Upper lobe of left lung (tissue), 4 donors: ENCODE measurements around the gene RALGAPA2.

Experiments
- EP300 ChIP-seq, 4 donors: sonication (generic); formaldehyde crosslinking; IDR thresholded peaks; one replicate each; pipeline ENCODE4 v1.5.1; 2017; ENCODE audit warnings: antibody characterized with exemption in 4 of 4, control low read depth in 2 of 4
- POLR2A ChIP-seq, 4 donors: fragments of 450-650 bp; IDR thresholded peaks; one replicate each; pipeline ENCODE4 v1.5.1; 2016 to 2017; ENCODE audit warnings: antibody characterized with exemption in 4 of 4, mild to moderate bottlenecking in 2 of 4
- POLR2AphosphoS5 ChIP-seq, 2 donors: sonication (generic); formaldehyde crosslinking; IDR thresholded peaks; one replicate each; pipeline ENCODE4 v1.5.1; 2017; ENCODE audit warnings: antibody characterized with exemption in 2 of 2
- TF ChIP-seq, protein P1 (sequence below), 6 experiments: fragments of 450-650 bp in 4 of 6; fragments of 200-600 bp in 2 of 6; sonication (generic) in 2 of 6; IDR thresholded peaks; one replicate each; pipeline ENCODE4 v1.5.1; 2016 to 2019; ENCODE audit warnings: antibody characterized with exemption in 6 of 6

DNA sequence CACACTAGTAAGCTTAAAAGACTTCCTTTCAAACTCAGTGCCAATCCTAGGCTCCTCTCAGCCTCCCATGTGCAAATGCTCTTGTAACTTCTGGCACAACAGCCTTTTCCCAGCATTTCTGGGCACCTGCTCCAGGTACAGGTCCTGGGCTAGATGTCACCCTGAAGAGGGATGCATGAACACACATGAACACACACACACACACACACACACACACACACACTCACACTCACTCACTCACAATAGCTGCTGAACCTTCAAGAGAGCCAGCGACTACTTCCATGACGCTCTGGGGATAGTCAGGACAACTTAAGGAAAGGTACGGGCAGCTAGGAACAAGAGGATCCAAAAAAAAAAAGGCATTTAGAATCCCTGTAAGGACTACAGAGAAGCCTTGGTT lies 221.8 kb downstream of the RALGAPA2 start:
- TF ChIP-seq POLR2A (IDR thresholded peaks at IDR 0.05) (no peak), POLR2AphosphoS5 (IDR thresholded peaks at IDR 0.05) (no peak), EP300 (IDR thresholded peaks at IDR 0.05) (no peak)
- TF ChIP-seq, protein P1, sequence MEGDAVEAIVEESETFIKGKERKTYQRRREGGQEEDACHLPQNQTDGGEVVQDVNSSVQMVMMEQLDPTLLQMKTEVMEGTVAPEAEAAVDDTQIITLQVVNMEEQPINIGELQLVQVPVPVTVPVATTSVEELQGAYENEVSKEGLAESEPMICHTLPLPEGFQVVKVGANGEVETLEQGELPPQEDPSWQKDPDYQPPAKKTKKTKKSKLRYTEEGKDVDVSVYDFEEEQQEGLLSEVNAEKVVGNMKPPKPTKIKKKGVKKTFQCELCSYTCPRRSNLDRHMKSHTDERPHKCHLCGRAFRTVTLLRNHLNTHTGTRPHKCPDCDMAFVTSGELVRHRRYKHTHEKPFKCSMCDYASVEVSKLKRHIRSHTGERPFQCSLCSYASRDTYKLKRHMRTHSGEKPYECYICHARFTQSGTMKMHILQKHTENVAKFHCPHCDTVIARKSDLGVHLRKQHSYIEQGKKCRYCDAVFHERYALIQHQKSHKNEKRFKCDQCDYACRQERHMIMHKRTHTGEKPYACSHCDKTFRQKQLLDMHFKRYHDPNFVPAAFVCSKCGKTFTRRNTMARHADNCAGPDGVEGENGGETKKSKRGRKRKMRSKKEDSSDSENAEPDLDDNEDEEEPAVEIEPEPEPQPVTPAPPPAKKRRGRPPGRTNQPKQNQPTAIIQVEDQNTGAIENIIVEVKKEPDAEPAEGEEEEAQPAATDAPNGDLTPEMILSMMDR (IDR thresholded peaks at IDR 0.05) = no peak
